GM23338 (cell line): ENCODE results near the gene LRRN4CL. TPM values are rescaled to one million over a fixed set of nuclear protein-coding genes. Genes with fewer than 3 reads are reported as not detected.

Experiments
- ATAC-seq: fragments of 200-7000 bp; cut with Tn5 transposase; 3 replicates; pipeline ENCODE4 v1.9.1; 2020
- DNase-seq: peaks from one replicate; pipeline ENCODE4 v3.0.0-alpha.2; 2015; ENCODE audit warnings: low spot score
- H2AFZ ChIP-seq: fragments of 200-600 bp; sonication (generic); 2 replicates; pipeline ENCODE4 v1.8.0; 2016; ENCODE audit warnings: antibody characterized with exemption, mild to moderate bottlenecking, moderate library complexity
- H3F3A ChIP-seq: fragments of 200-600 bp; sonication (generic); replicated peaks from 2 replicates; pipeline ENCODE4 v1.8.0; 2017; ENCODE audit warnings: antibody characterized with exemption, mixed run types, low read depth
- H3K27ac ChIP-seq: fragments of 200-600 bp; sonication (generic); 2 replicates; pipeline ENCODE4 v1.6.1; 2016; ENCODE audit warnings: low read depth
- H3K27me3 ChIP-seq: fragments of 200-600 bp; sonication (generic); 2 replicates; pipeline ENCODE4 v1.8.0; 2016; ENCODE audit warnings: mild to moderate bottlenecking, mixed run types, moderate library complexity; ENCODE audit not compliant: insufficient read depth
- H3K36me3 ChIP-seq: fragments of 200-600 bp; sonication (generic); 2 replicates; pipeline ENCODE4 v1.8.0; 2016; ENCODE audit warnings: mild to moderate bottlenecking; ENCODE audit not compliant: insufficient read depth
- H3K4me1 ChIP-seq: fragments of 200-600 bp; sonication (generic); 2 replicates; pipeline ENCODE4 v1.8.0; 2016; ENCODE audit warnings: mild to moderate bottlenecking, moderate library complexity; ENCODE audit not compliant: insufficient read depth
- H3K4me2 ChIP-seq: fragments of 200-600 bp; sonication (generic); 2 replicates; pipeline ENCODE4 v1.7.1; 2017; ENCODE audit warnings: mixed run types
- H3K4me3 ChIP-seq: fragments of 200-600 bp; sonication (generic); 2 replicates; pipeline ENCODE4 v1.6.1; 2016; ENCODE audit warnings: mixed run types
- H3K79me2 ChIP-seq: fragments of 200-600 bp; sonication (generic); replicated peaks from 2 replicates; pipeline ENCODE4 v1.8.0; 2017; ENCODE audit warnings: mild to moderate bottlenecking; ENCODE audit not compliant: insufficient read depth
- H3K9me2 ChIP-seq: fragments of 200-600 bp; sonication (generic); 2 replicates; pipeline ENCODE4 v1.8.0; 2017; ENCODE audit not compliant: insufficient read depth
- H4K20me1 ChIP-seq: fragments of 200-600 bp; sonication (generic); replicated peaks from 2 replicates; pipeline ENCODE4 v1.8.0; 2017; ENCODE audit warnings: mild to moderate bottlenecking; ENCODE audit not compliant: insufficient read depth
- H3K27ac Mint-ChIP-seq: 2 replicates; pipeline ENCODE4 v1.8.0; 2020; ENCODE audit warnings: inconsistent platforms, mild to moderate bottlenecking, moderate library complexity, mixed read lengths
- H3K27me3 Mint-ChIP-seq: 3 replicates; pipeline ENCODE4 v1.8.0; 2022; ENCODE audit warnings: low read depth, mild to moderate bottlenecking, moderate library complexity, mixed read lengths, inconsistent platforms; ENCODE audit not compliant: insufficient read depth, poor library complexity
- H3K36me3 Mint-ChIP-seq: 3 replicates; pipeline ENCODE4 v1.8.0; 2021; ENCODE audit warnings: low read depth, mild to moderate bottlenecking, inconsistent platforms, moderate library complexity, mixed read lengths
- H3K4me1 Mint-ChIP-seq: 3 replicates; pipeline ENCODE4 v1.8.0; 2020; ENCODE audit warnings: mild to moderate bottlenecking, inconsistent platforms, mixed read lengths
- H3K4me3 Mint-ChIP-seq: 3 replicates; pipeline ENCODE4 v1.8.0; 2021; ENCODE audit warnings: moderate library complexity, mild to moderate bottlenecking, inconsistent platforms, mixed read lengths
- H3K9me3 Mint-ChIP-seq: 3 replicates; pipeline ENCODE4 v1.8.0; 2020; ENCODE audit warnings: moderate library complexity, mild to moderate bottlenecking, inconsistent platforms, mixed read lengths
- CREB1 ChIP-seq: fragments of 250-450 bp; sonication (Bioruptor Pico); IDR thresholded peaks from 2 replicates; pipeline ENCODE4 v1.5.0; 2020; ENCODE audit warnings: low read depth, mild to moderate bottlenecking, moderate library complexity
- EZH2 ChIP-seq: fragments of 200-600 bp; sonication (generic); IDR thresholded peaks from one replicate; pipeline ENCODE4 v1.8.0; 2017; ENCODE audit warnings: antibody characterized with exemption, mild to moderate bottlenecking, low read depth; ENCODE audit not compliant: unreplicated experiment
- NANOG ChIP-seq: IDR thresholded peaks from 2 replicates; pipeline ENCODE4 v1.6.1; 2016; ENCODE audit warnings: antibody characterized with exemption, borderline replicate concordance
- POLR2AphosphoS5 ChIP-seq: IDR thresholded peaks from 2 replicates; pipeline ENCODE4 v1.6.1; 2016; ENCODE audit warnings: antibody characterized with exemption, low read depth
- REST ChIP-seq: IDR thresholded peaks from one replicate; pipeline ENCODE4 v1.6.1; 2018; ENCODE audit warnings: antibody characterized with exemption; ENCODE audit not compliant: unreplicated experiment
- STAT1 ChIP-seq: IDR thresholded peaks from one replicate; pipeline ENCODE4 v1.6.1; 2016; ENCODE audit warnings: antibody characterized with exemption; ENCODE audit not compliant: unreplicated experiment
- ZNF462 ChIP-seq: fragments of 250-450 bp; sonication (Bioruptor Pico); IDR thresholded peaks from 2 replicates; pipeline ENCODE4 v1.5.0; 2020; ENCODE audit warnings: mild to moderate bottlenecking, moderate library complexity
- polyA plus RNA-seq: library from polyadenylated mRNA; unstranded; fragments of >200 nt; fragmentation: Nextera tagmentation; extraction: Ambion mirVana; gene quantifications from 2 replicates; pipeline ENCODE4 v1.2.1, GENCODE V29; 2016
- total RNA-seq: library from RNA; depleted of rRNA; stranded (reverse); fragments of >200 nt; shearing (Covaris generic); gene quantifications from 2 replicates; pipeline ENCODE4 v1.2.3, GENCODE V29; 2014

The LRRN4CL gene
- total and polyA plus RNA-seq, 2 experiments from 2014 or later: 0.08 to 0.21 TPM

- no peak for TF ChIP-seq REST
These were observed 19.5 kb upstream of the LRRN4CL start (continued) for GRCh38 chr11:62708793-62709192.

- Histone ChIP-seq H4K20me1 (no peaks in the 10 kb centered on the region; the same call in 1 of the 2 replicates), H3F3A (peaks cover 64% of the 10 kb centered on the region), H3K36me3 (peaks cover 23% of the 10 kb centered on the region), H3K27ac (peak overlapping the region; percentile 98; the same call in 1 of the 2 replicates), H2AFZ (no peak overlapping the region), H3K4me1 (peaks cover 31% of the 10 kb centered on the region), H3K27me3 (no peaks in the 10 kb centered on the region), H3K79me2 (peaks cover 9% of the 10 kb centered on the region), H3K9me2 (no peaks in the 10 kb centered on the region), H3K4me3 (peak overlapping the region; percentile 82), H3K4me2 (peak overlapping the region; percentile 95)
- Mint-ChIP-seq H3K4me1 (peaks cover 43% of the 10 kb centered on the region), H3K4me3 (peak overlapping the region; percentile 92), H3K9me3 (no peaks in the 10 kb centered on the region), H3K27me3 (peaks cover 27% of the 10 kb centered on the region), H3K36me3 (peaks cover 43% of the 10 kb centered on the region), H3K27ac (peak overlapping the region; percentile 97)
- DNase-seq (no peak), ATAC-seq (no peak)
- TF ChIP-seq ZNF462 (CRISPR knock-in tag) (no peak), NANOG (no peak), CREB1 (CRISPR knock-in tag) (no peak), REST (no peak), STAT1 (no peak), POLR2AphosphoS5 (no peak), EZH2 (no peak)
These were observed 19.1 kb upstream of the LRRN4CL start for GRCh38 chr11:62708392-62708791.
